GM18868 (cell line): Measurements from ENCODE around the gene CA9.

Source experiments
- ATAC-seq: cut with Tn5 transposase; IDR thresholded peaks from one replicate; pipeline ENCODE4 v1.9.1; 2021; ENCODE audit warnings: mild to moderate bottlenecking, moderate library complexity; ENCODE audit not compliant: unreplicated experiment

Gene CA9

GRCh38 chr9:35690614-35691333, 17.0 kb downstream of the CA9 start:
- no peak for ATAC-seq

GRCh38 chr9:35691334-35691650, 17.6 kb downstream of the CA9 start:
- ATAC-seq: no peak

GRCh38 chr9:35691757-35692301, 18.1 kb downstream of the CA9 start:
- no peak for ATAC-seq

GRCh38 chr9:35695943-35696401, 22.2 kb downstream of the CA9 start:
- ATAC-seq: no peak

GRCh38 chr9:35696520-35697215, 22.9 kb downstream of the CA9 start:
- peak; percentile 74 for ATAC-seq

DNA sequence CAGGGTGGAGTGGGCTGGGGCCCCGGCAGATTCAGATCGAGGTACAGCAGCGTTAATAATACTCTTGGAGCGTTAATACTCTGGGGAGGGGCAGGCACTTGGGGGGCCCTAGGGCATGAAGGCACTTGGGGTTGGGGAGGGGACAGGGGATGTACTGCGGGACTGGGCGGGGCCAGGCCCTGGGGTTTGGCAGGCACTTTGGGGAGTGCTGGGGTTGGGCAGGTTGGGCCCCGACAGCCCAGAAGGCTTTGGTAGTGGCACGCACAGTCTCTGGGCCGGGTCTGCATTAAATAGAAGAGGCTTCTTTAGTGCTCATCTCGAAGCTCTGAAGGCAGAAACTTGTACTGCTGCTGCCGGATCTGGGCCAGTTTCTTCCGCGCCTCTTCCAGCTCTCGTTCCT, 23.8 kb downstream of the CA9 start:
- no peak for ATAC-seq

DNA sequence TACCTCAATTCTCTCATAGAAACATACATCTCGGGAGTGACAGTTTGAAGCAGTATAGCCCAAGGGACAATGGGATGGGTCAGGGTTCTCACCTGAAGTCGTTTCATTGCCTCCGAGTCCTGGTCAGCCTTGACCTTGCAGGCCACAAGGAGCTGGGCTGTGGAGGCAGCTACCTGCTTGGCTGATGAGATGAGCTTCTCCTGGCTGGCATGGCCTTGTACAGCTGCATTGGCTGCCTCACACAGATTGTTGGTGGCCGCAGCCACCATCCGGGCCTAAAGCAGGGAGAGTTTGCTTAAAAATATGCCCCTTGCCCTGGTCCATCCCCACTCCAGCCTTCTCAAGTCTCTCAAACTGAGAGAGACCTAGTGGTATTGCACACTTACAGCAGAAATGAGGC, 24.5 kb downstream of the CA9 start:
- no peak for ATAC-seq

GRCh38 chr9:35700031-35700430, 26.3 kb downstream of the CA9 start:
- no peak for ATAC-seq

GRCh38 chr9:35700942-35701341, 27.2 kb downstream of the CA9 start:
- ATAC-seq: no peak

DNA sequence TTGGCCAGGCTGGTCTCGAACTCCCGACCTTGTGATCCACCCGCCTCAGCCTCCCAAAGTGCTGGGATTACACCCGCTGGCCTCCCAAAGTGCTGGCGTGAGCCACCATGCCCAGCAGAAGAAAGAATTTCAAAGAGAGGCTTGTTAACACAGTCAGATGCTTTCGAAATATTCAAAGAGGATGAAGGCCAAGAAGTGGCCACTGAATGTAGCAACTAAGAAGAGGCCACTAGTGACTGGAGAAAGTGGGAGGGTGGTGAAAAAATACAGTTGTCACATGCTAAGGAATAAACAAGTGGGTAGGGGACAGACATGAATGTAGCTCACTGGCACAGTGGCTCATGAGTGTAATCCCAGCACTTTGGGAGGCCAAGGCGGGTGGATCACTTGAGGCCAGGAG, 29.0 kb downstream of the CA9 start:
- no peak for ATAC-seq

GRCh38 chr9:35703906-35704672, 30.4 kb downstream of the CA9 start:
- no peak for ATAC-seq

GRCh38 chr9:35705372-35705771, 31.6 kb downstream of the CA9 start:
- no peak for ATAC-seq

DNA sequence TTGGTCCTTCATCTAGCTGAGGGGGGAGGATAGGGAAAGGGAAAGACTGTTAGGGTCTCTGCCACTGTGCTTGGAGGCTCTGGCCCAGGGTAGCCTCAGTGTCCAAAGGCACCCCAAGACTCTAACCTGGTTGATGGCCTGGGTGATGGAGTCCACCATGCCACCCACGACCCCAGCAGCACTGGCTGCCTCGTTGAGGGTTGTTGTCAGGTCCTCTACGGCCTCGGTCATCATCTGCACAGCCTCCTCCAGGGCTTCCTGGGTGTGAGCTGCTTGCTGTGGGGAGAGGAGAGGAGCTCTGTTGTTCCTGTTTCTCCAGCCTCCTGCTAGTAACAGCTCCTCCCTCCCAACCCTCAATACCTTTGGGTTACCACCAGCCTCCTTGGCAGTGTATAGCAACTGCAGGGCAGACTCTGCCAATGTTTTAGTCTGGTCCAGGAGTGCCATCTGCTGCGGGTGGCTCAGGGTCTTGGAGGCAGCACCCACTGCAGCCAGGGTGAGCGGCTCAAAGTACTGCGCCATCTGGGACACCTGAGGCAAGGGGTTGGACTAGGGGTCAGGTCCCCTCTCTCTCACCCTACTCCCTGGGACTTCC, 32.2 kb downstream of the CA9 start:
- no peak for ATAC-seq

DNA sequence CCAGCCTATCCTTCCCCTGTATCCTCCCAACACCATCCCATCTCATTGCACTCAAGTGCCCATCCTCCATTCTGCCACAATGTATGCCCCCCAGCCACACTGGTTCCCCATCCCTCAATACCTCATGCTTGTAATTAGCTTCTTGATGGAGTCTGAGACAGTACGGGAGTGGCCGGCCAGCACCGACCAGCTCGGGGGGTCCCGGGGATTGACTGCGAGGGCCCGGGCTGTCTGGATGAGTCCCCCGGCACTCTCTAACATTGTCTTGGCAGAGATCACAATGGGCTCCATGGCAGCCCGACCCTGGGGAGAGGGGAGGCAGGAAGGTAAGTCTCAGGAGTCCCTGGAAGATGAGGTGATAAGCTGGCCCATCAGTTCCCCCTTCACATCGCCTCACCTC, 33.2 kb downstream of the CA9 start:
- ATAC-seq: no peak

DNA sequence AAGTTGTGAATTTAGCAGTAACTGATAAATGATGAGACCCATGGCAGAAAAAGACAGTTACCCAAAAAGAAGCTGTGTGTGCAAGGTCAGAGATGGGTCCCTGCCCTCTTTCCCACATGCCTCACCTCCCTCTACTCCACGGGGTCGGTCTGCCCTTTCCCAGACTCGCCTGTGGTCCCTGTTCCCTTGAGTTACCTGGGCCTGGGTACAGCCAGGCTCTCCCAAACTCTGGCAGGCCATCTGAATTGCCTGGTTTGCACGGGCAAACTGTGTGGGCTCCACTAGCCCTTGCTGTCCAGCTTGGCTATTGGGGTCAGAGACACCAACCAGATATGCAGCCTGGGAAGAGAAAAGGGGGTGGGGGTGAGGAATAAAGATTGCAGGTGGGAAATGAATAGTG, 34.4 kb downstream of the CA9 start:
- no peak for ATAC-seq

- no peak for ATAC-seq
These were observed 37.2 kb downstream of the CA9 start for GRCh38 chr9:35710818-35711500.

GRCh38 chr9:35711501-35712428, 38.0 kb downstream of the CA9 start:
- no peak for ATAC-seq

GRCh38 chr9:35712762-35713400, 39.2 kb downstream of the CA9 start:
- ATAC-seq: no peak

GRCh38 chr9:35713578-35713977, 39.9 kb downstream of the CA9 start:
- no peak for ATAC-seq
